Cardiac septum (tissue), 1 donor: ENCODE measurements around the gene GPATCH3. TPM values are rescaled to one million over a fixed set of nuclear protein-coding genes. Genes with fewer than 3 reads are reported as not detected.
"Not testable (repeated sequence)": the region's sequence is repeated elsewhere in the genome, so short reads cannot be mapped to it uniquely, and the experiment has no call there.

Source experiments
- DNase-seq: peaks from one replicate; pipeline ENCODE4 v3.0.0-alpha.2; 2020; ENCODE audit warnings: low spot score
- intact Hi-C: fragments of 100-400 bp; cut with DNase I; formaldehyde crosslinking; loops from one replicate; pipeline ENCODE4 v1.14.0; 2022
- total RNA-seq: library from RNA; stranded (reverse); fragmentation: NEBNext Ultra II Directional; extraction: Animal tissue kit (Norgen Biotek cat#: 25700); gene quantifications from one replicate; pipeline ENCODE4 v1.2.1, GENCODE V29; 2021
- donor health status: DM: no; HTN: no; CAD: no.

GPATCH3 gene
- total RNA-seq, 1 donor from 2014 or later = 6.4 TPM

DNA sequence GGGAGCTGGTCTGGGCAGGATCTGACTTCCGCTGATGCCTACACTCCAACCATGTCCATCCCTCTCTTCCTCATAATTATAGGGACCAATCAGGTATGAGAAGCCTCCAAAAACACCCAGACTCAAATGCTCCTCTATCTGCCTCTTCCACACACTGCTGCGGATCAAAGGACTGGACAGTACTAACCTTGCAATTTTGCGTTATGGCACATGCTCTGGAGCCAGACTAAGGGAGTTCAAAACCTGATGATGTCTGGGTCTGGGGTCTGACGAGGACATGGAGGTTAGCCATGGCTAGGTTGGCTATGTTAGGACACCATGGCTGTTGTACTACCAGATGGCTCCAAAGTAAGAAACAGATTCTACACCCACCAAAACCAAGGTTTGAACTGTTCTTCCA is 20.5 kb downstream of the GPATCH3 start:
- no peak for DNase-seq
- intact Hi-C loops = loop anchor here (5.0 kb wide), 2 partner anchors 67 to 277 kb away; no protein-coding TSS in a partner anchor

DNA sequence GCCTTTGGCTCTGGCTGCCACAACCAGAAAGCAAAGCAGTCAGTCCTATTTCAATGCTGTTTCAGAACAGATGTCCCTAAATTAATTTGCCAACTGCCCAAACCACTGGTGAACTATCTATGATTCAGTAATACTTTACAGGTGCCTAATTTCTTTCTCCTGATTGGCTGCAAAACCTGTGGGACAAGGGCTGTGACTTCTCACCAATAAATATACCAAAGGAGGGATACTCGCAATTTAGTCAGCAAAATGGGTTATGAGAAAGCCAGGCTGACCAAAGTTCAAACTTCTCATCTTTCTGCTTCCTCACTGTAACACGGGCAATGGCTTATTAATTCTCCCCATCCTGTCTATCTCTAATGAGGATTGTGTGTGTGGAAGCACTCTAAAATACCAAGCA is 22.9 kb downstream of the GPATCH3 start:
- intact Hi-C loops = loop anchor here (5.0 kb wide), 2 partner anchors 65 to 275 kb away; no protein-coding TSS in a partner anchor
- no peak for DNase-seq

DNA sequence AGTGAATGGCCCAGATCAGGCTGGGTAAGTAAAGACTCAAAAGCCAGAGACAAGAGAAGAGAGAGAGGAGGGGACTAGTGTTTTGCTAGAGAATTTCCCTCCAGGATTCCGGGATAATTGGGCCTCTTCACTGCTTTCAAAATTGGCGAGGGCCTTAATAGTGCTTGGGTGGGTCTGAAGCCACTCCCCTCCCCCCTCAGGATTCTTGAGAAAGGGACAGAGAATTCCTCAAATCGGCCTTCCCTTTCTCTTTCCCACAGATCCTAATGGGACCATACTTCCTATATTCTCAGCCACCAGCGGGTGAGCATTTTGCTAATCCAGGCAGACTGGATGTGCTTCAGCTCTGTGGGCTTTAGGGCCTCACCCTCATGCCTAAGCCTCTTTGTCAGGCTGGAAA is 25.4 kb downstream of the GPATCH3 start:
- intact Hi-C loops = loop anchor here (5.0 kb wide), 2 partner anchors 63 to 273 kb away; no protein-coding TSS in a partner anchor
- DNase-seq = no peak

DNA sequence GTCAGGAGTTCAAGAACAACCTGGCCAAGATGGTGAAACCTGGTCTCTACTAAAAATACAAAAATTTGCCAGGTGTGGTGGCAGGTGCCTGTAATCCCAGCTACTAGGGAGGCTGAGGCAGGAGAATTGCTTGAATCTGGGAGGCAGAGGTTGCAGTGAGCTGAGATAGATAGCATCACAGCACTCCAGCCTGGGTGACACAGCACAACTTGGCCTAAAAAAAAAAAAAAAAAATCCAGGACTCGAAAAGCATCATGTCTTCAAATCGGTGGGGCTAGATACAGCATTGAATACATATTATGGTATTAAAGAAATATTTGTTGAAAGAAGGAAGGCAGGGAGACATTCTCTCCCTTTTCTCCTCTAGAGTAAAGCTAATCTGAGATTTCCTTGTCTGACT is 27.2 kb downstream of the GPATCH3 start:
- DNase-seq, intact Hi-C loops: not testable (repeated sequence)

DNA sequence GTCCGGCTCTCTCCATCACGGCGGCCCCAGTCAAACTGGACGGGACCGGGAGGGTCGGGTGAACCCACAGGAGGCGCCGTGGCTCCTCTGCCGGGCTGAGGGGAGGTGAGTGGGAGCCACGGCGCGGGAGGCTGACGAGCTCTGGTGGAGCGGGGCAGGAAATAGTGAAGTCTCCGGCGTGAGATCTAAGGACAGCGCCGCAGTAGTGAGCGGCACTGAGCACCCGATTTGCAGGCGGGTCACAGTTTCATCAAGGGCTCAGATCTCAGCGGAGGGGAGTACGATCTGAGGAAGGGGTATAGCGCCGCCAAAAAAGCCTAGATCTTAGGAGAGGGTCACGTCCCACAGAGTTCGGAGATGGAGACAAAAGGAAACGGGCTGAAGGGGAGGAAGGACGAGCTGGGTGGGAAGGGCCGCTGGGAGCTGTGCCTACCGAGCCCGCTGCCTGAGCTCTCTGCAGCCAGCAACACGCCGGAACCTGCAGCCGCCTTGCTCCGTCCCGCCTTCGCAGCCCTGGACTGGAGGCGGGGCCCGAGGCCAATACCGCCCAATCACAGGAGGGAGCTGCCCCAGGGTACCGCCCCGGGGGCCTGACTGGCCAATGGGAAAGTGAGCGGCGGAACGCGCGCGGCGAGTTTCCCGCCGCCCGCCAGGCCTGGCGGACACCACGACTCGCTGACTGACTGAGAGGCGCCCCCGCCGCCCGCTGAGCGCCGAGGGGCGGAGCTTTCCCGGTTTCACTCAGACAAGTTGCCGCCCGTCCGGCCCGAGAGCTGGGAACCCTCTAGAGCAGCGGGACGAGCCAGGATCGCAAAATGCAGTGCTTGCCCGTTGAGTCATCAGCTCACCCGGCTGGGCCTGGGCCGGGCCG is 35.4 kb downstream of the GPATCH3 start:
- peak; percentile 98 for DNase-seq
- intact Hi-C loops = loop anchor here (5.0 kb wide), 1 partner anchor 43 kb away; no protein-coding TSS in a partner anchor

DNA sequence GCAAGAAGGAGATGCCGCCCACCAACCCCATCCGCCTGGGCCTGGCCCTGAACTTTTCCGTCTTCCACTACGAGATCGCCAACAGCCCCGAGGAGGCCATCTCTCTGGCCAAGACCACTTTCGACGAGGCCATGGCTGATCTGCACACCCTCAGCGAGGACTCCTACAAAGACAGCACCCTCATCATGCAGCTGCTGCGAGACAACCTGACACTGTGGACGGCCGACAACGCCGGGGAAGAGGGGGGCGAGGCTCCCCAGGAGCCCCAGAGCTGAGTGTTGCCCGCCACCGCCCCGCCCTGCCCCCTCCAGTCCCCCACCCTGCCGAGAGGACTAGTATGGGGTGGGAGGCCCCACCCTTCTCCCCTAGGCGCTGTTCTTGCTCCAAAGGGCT is 36.6 kb downstream of the GPATCH3 start:
- intact Hi-C loops = loop anchor here (5.0 kb wide), 1 partner anchor 41 kb away; no protein-coding TSS in a partner anchor
- DNase-seq = no peak

DNA sequence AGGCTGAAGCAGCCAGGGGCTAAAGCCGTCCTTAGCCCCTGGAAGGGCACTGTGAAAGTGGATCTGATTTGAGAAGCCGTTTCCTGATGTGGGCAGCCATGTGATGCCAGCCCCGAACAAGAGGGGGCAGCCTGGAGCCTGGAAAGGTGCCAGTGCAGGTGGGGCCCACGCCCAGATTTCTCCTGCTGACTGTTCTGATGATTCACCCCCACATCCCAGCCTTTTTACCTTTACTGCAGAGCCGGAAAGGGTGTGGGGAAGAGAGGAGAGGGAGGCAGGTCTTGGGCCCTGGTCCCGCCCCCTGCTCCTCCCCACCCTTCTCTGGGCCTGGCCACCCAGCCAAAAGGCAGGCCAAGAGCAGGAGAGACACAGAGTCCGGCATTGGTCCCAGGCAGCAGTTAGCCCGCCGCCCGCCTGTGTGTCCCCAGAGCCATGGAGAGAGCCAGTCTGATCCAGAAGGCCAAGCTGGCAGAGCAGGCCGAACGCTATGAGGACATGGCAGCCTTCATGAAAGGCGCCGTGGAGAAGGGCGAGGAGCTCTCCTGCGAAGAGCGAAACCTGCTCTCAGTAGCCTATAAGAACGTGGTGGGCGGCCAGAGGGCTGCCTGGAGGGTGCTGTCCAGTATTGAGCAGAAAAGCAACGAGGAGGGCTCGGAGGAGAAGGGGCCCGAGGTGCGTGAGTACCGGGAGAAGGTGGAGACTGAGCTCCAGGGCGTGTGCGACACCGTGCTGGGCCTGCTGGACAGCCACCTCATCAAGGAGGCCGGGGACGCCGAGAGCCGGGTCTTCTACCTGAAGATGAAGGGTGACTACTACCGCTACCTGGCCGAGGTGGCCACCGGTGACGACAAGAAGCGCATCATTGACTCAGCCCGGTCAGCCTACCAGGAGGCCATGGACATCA is 37.2 kb downstream of the GPATCH3 start, which contains the start of gene SFN:
TSS of gene SFN (plus strand) at position 369 of the 904 bp plus-strand sequence. CDS start at position 433, 64 bp downstream.
- intact Hi-C loops = loop anchor here (5.0 kb wide), 1 partner anchor 41 kb away; no protein-coding TSS in a partner anchor
- no peak for DNase-seq

DNA sequence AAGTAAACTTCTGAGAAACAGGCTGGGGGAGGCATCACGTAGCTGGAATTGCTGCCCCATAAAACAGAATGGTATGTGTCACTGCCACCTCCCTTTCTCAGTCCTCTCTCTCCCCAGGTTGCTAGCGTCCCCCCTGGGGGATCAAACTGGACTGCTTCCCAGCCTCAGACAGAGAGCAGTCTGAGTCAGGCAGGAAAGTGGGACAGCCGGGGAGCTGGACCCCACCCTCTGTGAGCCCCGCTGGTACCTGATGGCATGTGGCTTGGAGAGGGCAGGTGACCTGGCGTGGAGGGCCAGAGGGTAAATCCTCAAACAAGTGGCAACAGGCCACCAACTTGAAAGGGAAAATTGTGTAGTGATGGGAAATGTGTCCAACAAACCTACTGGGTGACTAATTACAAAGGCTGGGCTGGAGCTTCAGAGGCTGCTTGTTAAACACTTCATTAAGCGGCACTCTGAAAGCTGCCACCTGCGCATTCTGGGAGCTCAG is 38.3 kb downstream of the GPATCH3 start:
- intact Hi-C loops = loop anchor here (5.0 kb wide), 1 partner anchor 40 kb away; no protein-coding TSS in a partner anchor
- DNase-seq = no peak

DNA sequence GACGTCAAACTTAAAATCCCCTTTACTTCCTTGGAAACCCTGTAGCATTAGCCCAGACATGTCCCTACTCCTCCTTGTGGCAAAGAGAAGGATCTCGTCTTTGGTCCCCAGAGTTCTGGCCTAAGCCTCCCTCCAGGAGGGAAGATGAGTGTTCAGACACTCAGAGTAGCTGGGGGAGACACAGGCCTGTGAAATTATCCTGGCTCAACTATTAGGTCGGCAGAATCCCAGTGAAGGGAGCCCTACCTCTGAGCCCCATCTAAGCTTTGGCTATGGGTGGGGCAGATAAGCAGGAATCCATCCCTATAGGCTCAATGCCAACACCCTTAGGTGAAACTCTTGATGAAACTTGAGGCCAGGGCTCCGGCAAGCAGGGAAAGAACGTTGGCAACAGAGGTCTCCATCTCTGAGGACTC is 39.0 kb downstream of the GPATCH3 start:
- intact Hi-C loops = loop anchor here (5.0 kb wide), 1 partner anchor 39 kb away; no protein-coding TSS in a partner anchor
- DNase-seq = no peak

DNA sequence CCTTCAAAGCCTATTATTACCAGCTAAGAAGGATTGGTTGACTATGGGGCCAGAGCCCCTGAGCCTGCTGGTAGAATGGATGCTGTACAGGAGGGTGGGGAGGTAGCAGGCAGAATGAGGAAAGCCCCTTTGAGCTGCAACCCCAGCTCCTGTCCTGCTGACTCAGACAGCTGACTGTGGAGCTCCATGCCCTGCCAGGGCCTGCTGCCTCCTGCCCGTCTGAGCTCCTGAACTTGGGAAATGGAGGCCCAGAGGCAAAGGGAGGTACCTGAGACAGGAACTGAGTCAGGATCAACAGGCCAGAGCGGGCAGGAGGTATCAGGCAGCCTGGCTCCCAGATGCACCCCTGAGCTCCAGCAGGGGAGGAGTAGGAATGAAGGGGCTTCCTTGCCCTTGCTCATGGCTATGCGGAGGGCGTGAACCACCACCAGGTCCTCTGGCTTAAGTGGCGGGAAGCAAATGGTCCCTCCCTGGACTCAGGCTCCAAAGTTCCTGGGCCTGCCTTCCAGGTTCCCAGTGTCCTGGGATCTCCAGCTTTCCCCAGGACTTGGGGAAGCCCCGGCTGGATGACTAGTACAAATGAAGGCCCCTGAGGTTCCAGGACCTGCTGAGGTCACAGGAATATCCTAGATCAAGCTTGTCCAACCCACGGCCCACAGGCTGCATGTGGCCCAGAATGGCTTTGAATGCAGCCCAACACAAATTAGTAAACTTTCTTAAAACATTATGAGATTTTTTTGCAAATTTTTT is 41.2 kb downstream of the GPATCH3 start:
- intact Hi-C loops = no loop called here
- no peak for DNase-seq

DNA sequence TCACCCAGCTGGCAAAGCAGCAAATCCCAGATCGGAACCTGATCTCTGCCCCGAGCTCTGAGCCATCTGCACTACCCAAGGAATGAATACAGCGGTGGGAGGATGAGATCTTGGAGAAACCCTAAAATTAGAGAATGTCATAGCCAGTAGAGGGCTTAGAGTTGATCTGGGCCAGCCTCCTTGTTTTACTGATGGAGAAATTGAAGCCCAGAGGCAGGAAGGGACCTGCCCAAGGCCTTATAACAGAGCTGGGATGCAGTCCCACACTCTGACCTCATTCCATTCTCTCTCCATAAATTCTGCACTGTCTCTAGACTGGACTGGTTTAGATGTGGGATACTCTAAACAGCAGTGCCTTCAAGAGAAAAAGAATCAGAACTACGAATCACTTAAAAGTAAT is 42.1 kb downstream of the GPATCH3 start:
- intact Hi-C loops = no loop called here
- no peak for DNase-seq

DNA sequence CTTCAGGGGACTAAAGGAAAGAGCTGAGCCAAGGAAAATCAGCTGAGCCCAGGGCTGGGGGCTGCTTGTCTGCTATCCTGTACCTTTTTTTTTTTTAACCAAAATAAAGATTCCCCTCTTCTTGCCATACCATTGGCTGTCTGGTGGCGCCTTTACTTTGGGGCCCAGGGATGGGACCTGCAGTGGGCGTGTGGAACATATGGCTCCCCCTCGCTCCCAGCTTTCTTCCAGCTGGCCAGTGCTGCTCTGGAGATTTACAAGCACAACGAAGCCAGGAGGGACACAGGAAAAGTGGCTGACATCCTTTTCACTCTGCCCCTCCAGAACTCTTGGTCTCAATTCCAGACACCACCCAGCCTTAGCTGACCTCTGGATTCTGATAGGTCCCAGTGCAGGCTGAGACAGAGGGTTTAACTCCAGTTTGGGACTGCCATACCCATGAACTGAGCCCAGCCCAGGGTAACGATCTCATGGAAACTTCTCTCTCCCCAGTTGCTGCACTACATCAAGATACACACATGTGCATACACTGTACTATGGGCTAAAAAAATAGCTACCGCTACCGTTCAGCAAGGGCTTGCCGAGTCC is 42.7 kb downstream of the GPATCH3 start:
- intact Hi-C loops = no loop called here
- no peak for DNase-seq

DNA sequence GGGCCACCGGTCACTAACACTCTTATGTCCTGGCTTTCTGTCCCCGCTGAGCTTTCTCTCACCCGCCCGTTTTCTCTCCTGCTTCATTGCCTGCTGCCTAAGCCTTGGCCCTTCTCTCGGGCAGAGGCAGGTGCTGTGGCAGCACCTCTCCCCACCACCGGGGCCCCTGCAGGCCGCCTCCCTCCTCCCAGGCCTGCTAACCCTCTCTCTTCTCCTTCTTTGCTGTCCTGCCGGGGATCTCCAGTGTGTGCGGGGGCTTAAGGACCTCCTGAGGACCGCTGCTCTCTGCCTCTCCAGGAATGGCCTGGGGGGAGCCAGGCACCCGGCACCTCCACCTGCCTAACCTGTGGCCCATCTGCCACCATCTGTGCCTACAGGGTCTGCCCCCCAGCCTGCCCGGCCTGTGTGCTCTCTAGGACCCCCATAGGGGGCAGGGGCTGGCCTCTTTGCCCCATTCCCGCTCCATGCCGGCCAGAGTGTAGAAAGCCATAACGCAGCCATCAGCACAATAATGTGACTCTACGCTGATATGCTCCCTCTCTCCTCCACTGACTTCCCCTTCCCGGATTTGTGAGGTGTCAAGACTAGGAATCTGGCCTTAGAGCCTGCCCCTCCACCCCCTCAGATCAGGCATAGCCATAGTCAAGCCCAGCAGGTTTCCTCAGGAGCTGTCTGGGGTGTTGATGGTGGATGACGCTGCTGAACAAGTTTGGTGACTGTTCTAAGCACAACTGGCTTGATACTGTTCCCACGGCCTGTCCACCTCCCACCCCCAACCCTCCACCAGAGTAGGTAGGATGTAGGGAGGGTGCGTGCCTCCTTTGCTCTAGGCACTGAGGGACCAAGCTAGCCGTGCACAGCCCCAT is 43.4 kb downstream of the GPATCH3 start:
- intact Hi-C loops = no loop called here

DNA sequence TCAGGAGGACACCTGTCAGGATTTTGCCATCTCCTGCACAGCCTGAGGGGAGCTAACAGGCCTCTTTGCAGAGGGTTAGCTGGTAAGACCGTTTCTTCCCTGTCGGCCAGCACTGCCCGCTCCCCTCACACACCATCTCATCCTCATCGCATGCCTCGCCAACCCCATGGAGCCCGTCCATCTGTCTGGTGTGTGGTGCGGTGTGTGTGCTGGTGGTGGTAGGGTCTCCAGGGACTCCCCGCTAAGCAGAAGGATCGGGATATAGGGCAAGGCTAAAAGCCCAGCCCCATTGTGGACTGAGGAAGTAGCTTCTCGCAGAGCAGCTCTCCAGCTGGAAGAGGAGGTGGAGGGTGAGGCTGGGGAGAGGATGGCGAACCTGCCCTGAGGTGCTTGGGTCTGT is 44.1 kb downstream of the GPATCH3 start:
- intact Hi-C loops = no loop called here
- DNase-seq = no peak

More for the DNA sequence above, 43.4 kb downstream of the GPATCH3 start:
- DNase-seq = no peak

DNA sequence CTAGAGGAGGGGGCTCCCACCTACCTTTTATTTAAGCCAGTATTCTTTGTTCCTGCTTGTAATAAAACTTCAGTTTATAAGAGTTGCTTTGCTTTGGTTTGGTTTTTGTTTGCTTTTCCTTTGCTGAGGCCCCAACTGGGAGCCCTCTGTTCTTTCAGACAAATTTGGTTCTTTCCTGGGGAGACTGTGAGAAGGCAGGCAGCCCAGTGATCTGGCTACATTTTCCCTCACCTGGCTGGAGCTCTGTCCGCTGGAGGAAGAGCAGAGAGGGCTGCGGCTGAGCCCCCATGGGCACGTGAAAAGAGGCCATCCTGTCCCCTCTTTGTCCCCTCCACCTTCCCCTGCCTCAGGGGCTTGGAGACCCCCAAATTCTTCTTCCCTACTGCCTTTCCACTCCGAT is 44.6 kb downstream of the GPATCH3 start:
- intact Hi-C loops = no loop called here
- DNase-seq = no peak

DNA sequence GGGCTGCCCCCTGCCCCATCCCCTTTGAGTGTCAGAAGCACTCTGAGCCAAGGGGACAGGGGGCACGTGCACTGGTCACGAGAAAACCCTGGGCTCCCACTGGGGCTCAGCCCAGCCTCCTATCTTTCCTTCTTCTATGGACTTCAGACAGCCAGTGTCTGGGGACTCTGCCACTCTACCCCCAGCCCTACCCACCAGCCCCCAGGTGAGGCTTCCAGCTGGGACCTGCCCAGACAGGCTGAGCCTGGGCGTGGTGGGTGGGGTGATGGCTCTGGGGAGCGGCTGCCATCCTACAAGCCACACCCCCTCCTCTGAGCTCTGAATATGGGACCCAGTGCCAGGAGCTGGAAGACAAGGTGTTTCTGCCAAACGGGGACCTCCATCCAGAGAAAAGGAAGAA is 45.4 kb downstream of the GPATCH3 start:
- intact Hi-C loops = no loop called here
- DNase-seq = no peak

DNA sequence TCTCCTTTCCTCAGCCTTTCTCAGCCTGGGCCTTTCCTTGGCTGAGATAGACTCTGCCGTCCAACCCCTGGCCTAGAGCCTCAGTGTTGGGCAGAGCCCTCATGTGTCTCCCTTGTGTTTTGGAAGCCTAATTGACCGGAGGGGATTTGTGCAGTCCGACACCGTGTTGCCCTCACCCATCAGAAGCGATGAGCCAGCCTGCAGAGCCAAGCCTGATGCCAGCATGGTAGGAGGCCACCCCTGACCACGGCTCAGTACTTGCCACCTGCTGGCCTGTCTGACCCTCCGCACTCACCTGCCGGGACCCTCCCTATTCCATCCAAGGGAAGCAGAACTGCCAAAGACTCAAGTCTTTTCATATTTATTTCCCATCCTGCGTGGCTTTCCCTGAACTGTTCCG is 46.7 kb downstream of the GPATCH3 start:
- DNase-seq = no peak
- intact Hi-C loops = loop anchor here (1.0 kb wide), 1 partner anchor 25 kb away; no protein-coding TSS in a partner anchor

DNA sequence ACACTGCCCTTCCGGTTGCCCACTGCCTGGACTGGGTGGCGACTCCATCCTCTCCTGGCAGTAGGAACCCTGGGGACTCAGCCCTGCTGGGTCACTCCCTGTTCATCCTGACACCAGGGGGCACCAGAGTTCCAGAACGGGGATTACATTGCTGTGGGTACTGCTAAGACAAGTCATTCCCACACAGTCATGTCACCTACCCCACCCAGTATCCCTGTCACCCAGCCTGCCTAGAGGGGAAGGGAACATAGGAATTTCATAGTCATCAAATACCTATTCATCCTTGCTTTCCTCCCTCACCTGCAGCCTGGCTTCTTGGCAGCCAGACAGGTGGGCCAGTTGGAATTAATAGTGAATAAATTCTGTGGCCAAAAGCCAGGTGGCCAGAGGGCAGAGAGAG is 47.1 kb downstream of the GPATCH3 start:
- peak; percentile 92 for DNase-seq
- intact Hi-C loops = loop anchor here (1.0 kb wide), 1 partner anchor 25 kb away; no protein-coding TSS in a partner anchor
